ENCODE data around the gene TIMP2. TPM values are rescaled to one million over a fixed set of nuclear protein-coding genes. Genes with fewer than 3 reads are reported as not detected.

The TIMP2 gene
- total RNA-seq, 1 experiment from 2014 or later: 64.8 TPM

DNA sequence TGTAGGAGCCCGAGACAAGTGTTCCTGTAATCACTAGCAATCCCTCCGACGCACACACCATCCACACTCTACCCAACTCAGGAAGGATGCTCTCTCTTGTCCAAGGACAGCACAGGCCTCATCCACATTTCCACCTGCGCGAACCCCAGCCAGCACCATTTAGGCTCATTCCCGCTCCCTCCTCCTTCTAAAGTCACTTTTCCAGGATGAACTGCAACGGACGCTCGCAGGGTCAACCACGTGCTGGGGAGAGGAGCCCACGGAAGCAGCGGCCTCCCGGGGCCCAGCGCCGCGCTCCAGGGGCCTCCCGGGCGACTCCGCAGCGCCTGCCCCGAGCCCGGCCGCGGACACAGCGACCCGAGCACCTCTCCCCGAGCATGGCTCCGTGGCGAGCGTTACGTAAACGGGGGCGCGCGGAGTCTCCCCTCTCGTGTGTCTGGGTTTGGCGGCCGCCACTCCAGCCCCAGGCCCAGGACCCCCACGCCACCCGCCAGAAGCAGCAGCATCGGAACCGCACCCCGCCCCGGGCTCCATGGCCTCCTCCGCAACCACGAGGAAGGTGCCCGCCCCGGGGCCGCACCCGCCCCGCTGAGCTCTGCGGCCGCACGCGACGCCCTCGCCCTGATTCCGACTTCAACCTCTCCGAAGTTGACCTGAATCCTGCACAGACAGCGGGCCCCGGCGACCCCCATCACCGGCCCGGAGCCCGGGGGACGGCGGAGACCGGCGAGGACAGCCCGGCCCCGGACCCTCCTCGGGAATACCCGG, 85.2 kb downstream of the TIMP2 start:
- DNase-seq (ENCODE audit: low read depth, low spot score) (no peak), ATAC-seq (no peak; the same call in 1 of the 2 replicates)
- H3K27ac ChIP-seq (ENCODE audit: low read depth, low read length): peak overlapping the region; percentile 88
- peak overlapping the region; percentile 88 for H3K4me2 ChIP-seq (ENCODE audit: low read length)
- ChIA-PET POLR2A (no interaction called here), CTCF (no interaction called here), RAD21 (ENCODE audit: low non-redundant PET in 1 of 2, low total read pairs in 2 of 2, uncharacterized antibody in 2 of 2, unreplicated experiment in 2 of 2) (no interaction called here)
- H3K27me3 ChIP-seq (ENCODE audit: insufficient read depth, low read length): no peaks in the 10 kb centered on the region
- H4K20me1 ChIP-seq (ENCODE audit: insufficient read depth): peaks cover 3% of the 10 kb centered on the region; the same call in 1 of the 2 replicates
- H3K4me1 ChIP-seq (ENCODE audit: control insufficient read depth in 1 of 2, insufficient read depth in 2 of 2, low read length in 2 of 2): peaks cover 20 to 34% of the 10 kb centered on the region in 2 experiments
- H3K79me2 ChIP-seq (ENCODE audit: insufficient read depth, low read length): peaks cover 57% of the 10 kb centered on the region
- BruUV-seq (replicated peaks): no TSS peak
- H3K9ac ChIP-seq (ENCODE audit: low read length): peak overlapping the region; percentile 97
- H3K36me3 ChIP-seq (ENCODE audit: control insufficient read depth in 1 of 2, insufficient read depth in 2 of 2, low read length in 2 of 2): peaks cover 27 to 35% of the 10 kb centered on the region in 2 experiments; a peak in 3 of 4 replicates
- no peaks in the 10 kb centered on the region for H3K9me3 ChIP-seq (ENCODE audit: control insufficient read depth in 1 of 2, insufficient read depth in 1 of 2, low read depth in 1 of 2, low read length in 2 of 2)
- no peak overlapping the region for H2AFZ ChIP-seq (ENCODE audit: low read depth, low read length, poor library complexity, severe bottlenecking)
- H3K9me2 ChIP-seq (ENCODE audit: insufficient read depth): no peaks in the 10 kb centered on the region
- intact Hi-C loops (cut with micrococcal nuclease): no loop called here
- peak overlapping the region; percentile 82 to 91 for H3K4me3 ChIP-seq (replicated peaks in 1 of 2; ENCODE audit: low read depth in 1 of 2, low read length in 2 of 2)
- TF ChIP-seq SIN3A (IDR thresholded peaks at IDR 0.05; ENCODE audit: low read depth): no peak
- peak; percentile 53; the same call in 1 of the 2 replicates for TF ChIP-seq MAX (IDR thresholded peaks at IDR 0.05)
- TF ChIP-seq ZFX (IDR thresholded peaks at IDR 0.05): peak; percentile 83

GRCh38 chr17:78839235-78839761, 85.9 kb downstream of the TIMP2 start:
- ChIA-PET CTCF (no interaction called here), RAD21 (ENCODE audit: low non-redundant PET in 1 of 2, low total read pairs in 2 of 2, uncharacterized antibody in 2 of 2, unreplicated experiment in 2 of 2) (no interaction called here), POLR2A (no interaction called here)
- TSS peak; percentile 37 for BruUV-seq (replicated peaks)
- peak overlapping the region; percentile 88 for H3K4me2 ChIP-seq (ENCODE audit: low read length)
- peak overlapping the region; percentile 88 for H3K27ac ChIP-seq (ENCODE audit: low read depth, low read length)
- H3K36me3 ChIP-seq (ENCODE audit: control insufficient read depth in 1 of 2, insufficient read depth in 2 of 2, low read length in 2 of 2): peaks cover 34 to 40% of the 10 kb centered on the region in 2 experiments; a peak in 3 of 4 replicates
- peak overlapping the region; percentile 82 to 91 for H3K4me3 ChIP-seq (replicated peaks in 1 of 2; ENCODE audit: low read depth in 1 of 2, low read length in 2 of 2)
- no peak for DNase-seq (ENCODE audit: low read depth, low spot score)
- H3K9me3 ChIP-seq (ENCODE audit: control insufficient read depth in 1 of 2, insufficient read depth in 1 of 2, low read depth in 1 of 2, low read length in 2 of 2): no peaks in the 10 kb centered on the region
- no peaks in the 10 kb centered on the region for H3K9me2 ChIP-seq (ENCODE audit: insufficient read depth)
- H3K4me1 ChIP-seq (ENCODE audit: control insufficient read depth in 1 of 2, insufficient read depth in 2 of 2, low read length in 2 of 2): peaks cover 20 to 34% of the 10 kb centered on the region in 2 experiments
- H3K9ac ChIP-seq (ENCODE audit: low read length): peak overlapping the region; percentile 97
- intact Hi-C loops (cut with micrococcal nuclease): no loop called here
- H2AFZ ChIP-seq (ENCODE audit: low read depth, low read length, poor library complexity, severe bottlenecking): no peak overlapping the region
- H4K20me1 ChIP-seq (ENCODE audit: insufficient read depth): peaks cover 3% of the 10 kb centered on the region; the same call in 1 of the 2 replicates
- TF ChIP-seq YY1 (IDR thresholded peaks at IDR 0.05; ENCODE audit: extremely low read depth, insufficient replicate concordance, low read depth, low read length): no peak
- TF ChIP-seq SIN3A (IDR thresholded peaks at IDR 0.05; ENCODE audit: low read depth): no peak
- TF ChIP-seq POLR2A (IDR thresholded peaks at IDR 0.05; ENCODE audit: borderline replicate concordance, extremely low read depth, insufficient read depth, insufficient read length): no peak
- no peak for TF ChIP-seq ELF1 (IDR thresholded peaks at IDR 0.05; ENCODE audit: borderline replicate concordance, low read depth)
- no peak for TF ChIP-seq FOSL1 (IDR thresholded peaks at IDR 0.05; ENCODE audit: low read depth)
- no peak for TF ChIP-seq CBX3 (IDR thresholded peaks at IDR 0.05; ENCODE audit: low read depth)
- TF ChIP-seq MAX (IDR thresholded peaks at IDR 0.05): no peak
- ATAC-seq: no peak
- H3K79me2 ChIP-seq (ENCODE audit: insufficient read depth, low read length): peaks cover 63% of the 10 kb centered on the region
- no peaks in the 10 kb centered on the region for H3K27me3 ChIP-seq (ENCODE audit: insufficient read depth, low read length)

Data from HCT116 (cell line).